ENCODE results near the gene ZDHHC11. TPM values are rescaled to one million over a fixed set of nuclear protein-coding genes. Genes with fewer than 3 reads are reported as not detected.

The ZDHHC11 gene
- total RNA-seq, 1 experiment from 2014 or later = 17.0 TPM

Other genes with a start within 250 kb of the ZDHHC11 start
- gene CEP72, start 238.6 kb downstream of the ZDHHC11 start, total RNA-seq (2021; ENCODE audit: unreplicated experiment) = 25.6 TPM
- 3.9 TPM for gene TPPP, start 157.6 kb downstream of the ZDHHC11 start, total RNA-seq (2021; ENCODE audit: unreplicated experiment)
- gene ZDHHC11B, start 66.3 kb downstream of the ZDHHC11 start, total RNA-seq (2021; ENCODE audit: unreplicated experiment) = 3.8 TPM
- 54.6 TPM for gene BRD9, start 41.8 kb upstream of the ZDHHC11 start, total RNA-seq (2021; ENCODE audit: unreplicated experiment)
- gene TRIP13, start 41.9 kb upstream of the ZDHHC11 start, total RNA-seq (2021; ENCODE audit: unreplicated experiment) = 45.0 TPM
- 20.4 TPM for gene NKD2, start 157.8 kb upstream of the ZDHHC11 start, total RNA-seq (2021; ENCODE audit: unreplicated experiment)